Measurements from ENCODE around the gene CNOT3.

GRCh38 chr19:54173951-54174834 is 36.6 kb downstream of the CNOT3 start:
- TF ChIP-seq POLR2A (IDR thresholded peaks at IDR 0.05; ENCODE audit: low read length) (no peak), GATA1 (IDR thresholded peaks at IDR 0.05; ENCODE audit: low read depth, low read length) (no peak)
